Midbrain (tissue), 1 donor: Measurements from ENCODE around the gene SUPT6H.
"Not testable (repeated sequence)": the region's sequence is repeated elsewhere in the genome, so short reads cannot be mapped to it uniquely, and the experiment has no call there.

ENCODE experiments used
- DNase-seq: peaks from one replicate; lab custom pipeline; 2025; lab: John Stamatoyannopoulos, UW

The SUPT6H gene

DNA sequence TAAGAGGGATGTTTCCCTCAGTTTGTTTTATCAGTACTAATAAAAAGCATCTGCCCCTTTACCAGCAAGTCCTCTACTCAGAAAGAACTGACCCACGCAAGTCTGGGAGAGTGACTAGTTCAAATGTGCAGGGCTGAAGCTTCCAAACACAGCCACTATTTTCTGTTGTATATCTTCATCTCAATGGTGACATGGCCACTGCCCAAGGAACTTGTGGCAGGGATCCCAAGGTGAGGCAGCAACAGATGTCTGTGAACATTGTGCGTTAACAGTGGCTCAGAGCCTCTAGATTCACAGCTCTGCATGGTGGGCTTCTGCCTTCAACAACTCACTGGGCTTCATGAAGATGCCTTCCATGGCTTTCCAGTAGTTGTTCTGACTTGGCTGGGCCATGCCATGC, 13.3 kb upstream of the SUPT6H start:
- no peak for DNase-seq

DNA sequence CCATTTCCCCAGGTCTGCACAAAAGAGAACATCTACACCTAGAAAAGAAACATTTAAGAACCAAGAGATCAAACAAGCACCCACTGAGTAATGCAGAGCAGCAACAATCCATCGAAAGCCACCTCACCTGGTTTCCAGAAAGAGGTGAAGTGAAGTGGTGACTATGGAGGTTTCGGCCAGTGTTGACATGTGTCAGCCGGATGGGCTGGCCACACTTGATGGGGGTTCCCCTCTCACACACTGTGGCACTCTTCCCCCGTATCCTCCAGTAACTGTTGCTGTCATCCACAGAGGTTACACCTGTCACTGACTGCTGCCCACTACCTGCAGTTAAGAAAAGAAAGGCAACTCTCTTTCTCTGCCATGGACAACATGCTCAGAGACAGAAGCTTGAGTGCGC, 6.8 kb upstream of the SUPT6H start:
- no peak for DNase-seq

DNA sequence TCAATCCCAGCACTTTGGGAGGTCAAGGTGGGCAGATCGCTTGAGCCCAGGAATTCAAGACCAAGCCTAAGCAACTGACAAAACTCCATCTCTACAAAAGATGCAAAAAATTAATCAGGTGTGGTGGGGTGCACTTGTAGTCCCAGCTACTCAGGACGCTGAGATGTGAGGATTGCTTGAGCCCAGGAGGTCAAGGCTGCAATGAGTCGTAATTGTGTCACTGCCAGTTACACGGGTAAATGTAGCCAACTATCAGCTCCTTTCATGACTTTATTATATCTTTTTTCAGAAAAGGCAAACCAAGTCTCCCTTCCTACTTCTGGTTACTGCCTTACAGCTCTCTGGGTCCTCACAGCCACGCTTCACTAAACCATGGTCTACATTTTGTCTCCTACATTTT, 4.2 kb upstream of the SUPT6H start:
- no peak for DNase-seq

DNA sequence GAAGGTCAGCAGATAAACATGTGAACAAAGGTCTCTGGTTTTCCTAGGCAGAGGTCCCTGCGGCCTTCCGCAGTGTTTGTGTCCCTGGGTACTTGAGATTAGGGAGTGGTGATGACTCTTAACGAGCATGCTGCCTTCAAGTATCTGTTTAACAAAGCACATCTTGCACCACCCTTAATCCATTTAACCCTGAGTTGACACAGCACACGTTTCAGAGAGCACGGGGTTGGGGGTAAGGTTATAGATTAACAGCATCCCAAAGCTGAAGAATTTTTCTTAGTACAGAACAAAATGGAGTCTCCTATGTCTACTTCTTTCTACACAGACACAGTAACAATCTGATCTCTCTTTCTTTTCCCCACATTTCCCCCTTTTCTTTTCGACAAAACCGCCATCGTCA, 3.7 kb upstream of the SUPT6H start:
- not testable (repeated sequence) for DNase-seq

DNA sequence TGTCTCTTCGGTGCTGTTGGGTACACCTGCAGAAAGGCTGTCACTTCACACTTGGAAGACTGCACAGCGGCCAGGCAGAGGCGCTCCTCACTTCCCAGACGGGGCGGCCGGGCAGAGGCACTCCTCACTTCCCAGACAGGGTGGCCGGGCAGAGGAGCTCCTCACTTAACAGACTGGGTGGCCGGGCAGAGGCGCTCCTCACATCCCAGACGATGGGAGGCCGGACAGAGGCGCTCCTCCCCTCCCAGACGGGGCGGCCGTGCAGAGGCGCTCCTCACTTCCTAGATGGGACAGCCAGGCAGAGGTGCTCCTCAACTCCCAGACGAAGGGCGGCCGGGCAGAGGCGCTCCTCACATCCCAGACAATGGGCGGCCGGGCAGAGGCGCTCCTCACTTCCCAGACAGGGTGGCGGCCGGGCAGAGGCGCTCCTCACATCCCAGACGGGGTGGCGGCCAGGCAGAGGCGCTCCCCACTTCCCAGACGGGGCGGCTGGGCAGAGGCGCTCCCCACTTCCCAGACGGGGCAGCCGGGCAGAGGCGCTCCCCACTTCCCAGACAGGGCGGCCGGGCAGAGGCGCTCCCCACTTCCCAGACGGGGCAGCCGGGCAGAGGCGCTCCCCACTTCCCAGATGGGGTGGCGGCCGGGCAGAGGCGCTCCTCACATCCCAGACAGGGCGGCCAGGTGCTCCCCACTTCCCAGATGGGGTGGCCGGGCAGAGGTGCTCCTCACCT, 3.1 kb upstream of the SUPT6H start:
- not testable (repeated sequence) for DNase-seq

DNA sequence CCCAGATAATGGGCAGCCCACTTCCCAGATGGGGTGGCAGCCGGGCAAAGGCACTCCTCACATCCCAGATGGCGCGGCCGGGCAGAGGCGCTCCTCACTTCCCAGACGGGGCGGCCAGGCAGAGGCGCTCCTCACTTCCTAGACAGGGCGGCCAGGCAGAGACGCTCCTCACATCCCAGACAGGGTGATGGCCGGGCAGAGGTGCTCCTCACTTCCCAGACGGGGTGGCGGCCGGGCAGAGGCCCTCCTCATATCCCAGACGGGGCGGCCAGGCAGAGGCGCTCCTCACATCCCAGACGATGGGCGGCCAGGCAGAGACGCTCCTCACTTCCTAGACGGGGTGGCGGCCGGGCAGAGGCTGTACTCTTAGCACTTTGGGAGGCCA, 2.5 kb upstream of the SUPT6H start:
- not testable (repeated sequence) for DNase-seq

DNA sequence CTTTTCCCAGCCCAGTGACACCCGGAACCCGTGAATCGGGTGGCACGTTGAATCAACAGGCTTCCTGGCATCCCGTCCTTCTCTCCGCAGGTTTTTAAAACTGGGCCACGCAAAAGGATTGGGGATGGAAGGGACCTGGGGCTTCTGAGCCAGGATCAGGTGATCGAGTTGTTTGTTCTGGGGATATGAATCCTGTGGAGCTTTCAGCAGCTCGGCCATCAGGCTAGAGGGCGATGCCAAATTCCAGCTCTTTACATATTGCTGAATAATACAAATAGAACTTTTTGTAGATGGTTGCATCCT, 473 bp downstream of the SUPT6H start:
- DNase-seq = no peak

DNA sequence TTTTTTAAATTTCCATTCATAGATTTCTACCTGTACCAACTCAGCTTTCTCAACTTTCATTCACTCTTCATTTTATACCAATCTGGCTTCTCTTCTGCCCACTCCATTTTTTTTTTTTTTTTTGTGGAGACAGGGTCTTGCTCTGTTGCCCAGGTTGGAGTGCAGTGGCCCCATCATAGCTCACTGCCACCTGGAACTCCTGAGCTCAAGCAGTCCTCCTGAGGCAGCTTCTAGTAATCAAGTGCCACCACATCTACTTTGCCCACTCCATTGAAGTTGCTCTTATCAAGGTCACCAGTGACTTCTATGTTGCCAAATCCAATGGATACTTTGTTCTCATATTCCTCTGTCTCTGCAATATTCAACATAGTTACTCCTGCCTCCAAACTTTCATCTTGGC, 1.7 kb downstream of the SUPT6H start:
- DNase-seq = no peak

DNA sequence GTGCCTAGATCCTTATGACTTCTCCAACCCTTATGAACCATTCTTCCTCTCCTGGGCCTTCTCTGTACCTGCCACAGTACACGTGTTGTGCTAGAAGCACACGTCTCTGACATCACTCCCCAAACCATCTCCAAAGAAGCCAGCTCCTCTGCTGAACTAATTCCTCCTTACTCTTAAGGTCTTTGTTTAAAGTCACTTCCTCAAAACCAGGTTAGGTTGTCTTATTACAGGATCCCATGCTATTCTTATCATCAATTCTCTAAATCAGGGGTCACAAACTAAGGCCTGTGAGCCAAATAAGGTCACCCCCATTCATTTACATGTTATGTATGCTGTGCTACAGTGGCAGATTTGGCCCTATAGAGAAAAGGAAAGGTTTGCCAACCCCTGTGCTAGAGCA, 4.0 kb downstream of the SUPT6H start:
- DNase-seq = no peak

DNA sequence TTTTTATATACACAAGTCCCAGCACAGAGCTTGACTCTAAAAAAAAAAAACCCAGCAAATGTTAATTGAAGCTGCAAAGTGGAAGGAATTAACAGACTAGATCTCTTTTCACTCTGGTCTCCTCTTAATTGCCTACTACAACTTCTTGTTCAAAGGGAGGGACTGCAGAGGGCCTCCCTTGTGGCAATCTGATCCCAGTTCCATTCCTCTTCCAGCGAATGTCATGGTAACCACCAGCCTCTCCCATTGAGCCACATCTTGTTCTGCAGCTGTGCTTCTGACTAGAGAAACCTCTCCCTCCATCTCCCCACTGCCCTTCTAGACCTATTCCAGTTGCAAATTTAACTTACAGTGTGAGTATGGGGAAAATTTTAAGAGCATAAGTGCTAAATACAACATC, 5.9 kb downstream of the SUPT6H start:
- DNase-seq = no peak

DNA sequence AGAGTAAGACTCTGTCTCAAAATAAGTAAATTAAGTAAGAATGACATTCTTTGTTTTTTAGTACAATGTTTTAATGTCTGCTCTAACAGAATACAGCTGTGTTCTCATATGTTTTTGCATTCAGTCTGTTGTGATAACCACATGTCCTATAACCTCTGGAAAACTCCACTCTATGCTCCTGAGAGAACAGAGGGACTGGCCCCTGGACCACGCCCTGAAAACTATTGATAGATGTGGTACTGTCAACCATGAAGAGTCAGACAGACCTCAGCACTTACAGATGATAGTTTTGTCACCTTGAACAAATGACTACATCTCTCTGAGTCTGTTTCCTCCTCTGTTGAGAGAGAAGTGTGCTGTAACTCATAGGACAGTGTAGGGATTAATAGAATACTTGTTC, 7.9 kb downstream of the SUPT6H start:
- DNase-seq = no peak

DNA sequence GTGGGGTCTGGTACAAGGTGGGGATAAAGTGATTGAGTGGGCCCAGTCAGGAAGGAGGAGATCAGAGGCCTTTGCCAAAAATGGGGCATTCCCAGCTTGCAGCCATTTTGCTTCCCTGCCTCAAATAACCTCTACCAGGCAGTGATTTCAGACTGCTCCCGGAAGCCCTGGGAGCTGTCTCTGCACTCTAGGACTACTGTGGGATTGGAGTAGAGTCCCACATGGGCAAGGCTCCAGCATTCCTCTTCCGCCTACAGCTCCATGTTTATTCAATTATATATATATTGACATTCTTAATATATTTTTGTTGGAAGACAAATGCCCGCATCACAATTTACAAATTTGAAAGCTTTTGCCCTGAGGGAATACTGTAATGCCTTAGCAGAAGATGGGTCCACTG, 13.5 kb downstream of the SUPT6H start:
- no peak for DNase-seq

DNA sequence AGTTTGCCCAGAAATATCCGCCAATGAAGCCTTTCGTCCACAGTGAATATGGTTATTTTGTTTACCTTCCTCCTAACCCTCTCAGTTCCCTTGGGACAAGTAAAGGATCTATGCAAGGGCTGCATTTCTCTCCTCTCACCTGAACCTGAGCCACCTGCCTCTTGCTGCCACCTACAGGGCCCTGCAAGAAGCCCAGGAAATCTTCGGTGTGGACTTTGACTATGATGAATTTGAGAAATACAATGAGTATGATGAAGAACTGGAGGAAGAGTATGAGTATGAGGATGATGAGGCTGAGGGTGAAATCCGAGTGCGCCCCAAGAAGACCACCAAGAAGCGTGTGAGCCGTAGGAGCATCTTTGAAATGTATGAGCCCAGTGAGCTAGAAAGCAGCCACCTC, 14.0 kb downstream of the SUPT6H start:
- DNase-seq = no peak

DNA sequence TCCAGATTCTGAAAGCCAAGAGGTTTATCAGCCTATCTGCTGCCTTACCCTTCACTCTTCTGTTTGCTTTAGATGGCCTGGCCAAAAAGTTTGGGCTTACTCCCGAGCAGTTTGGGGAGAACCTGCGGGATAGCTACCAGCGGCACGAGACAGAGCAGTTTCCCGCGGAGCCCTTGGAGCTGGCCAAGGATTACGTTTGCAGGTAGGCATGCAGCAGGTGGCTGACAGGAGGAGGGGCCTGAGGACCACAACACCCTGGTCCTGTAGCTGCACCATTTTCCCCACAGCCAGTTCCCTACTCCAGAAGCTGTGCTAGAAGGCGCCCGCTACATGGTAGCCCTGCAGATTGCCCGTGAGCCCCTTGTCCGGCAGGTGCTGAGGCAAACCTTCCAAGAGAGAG, 20.6 kb downstream of the SUPT6H start:
- DNase-seq = no peak

DNA sequence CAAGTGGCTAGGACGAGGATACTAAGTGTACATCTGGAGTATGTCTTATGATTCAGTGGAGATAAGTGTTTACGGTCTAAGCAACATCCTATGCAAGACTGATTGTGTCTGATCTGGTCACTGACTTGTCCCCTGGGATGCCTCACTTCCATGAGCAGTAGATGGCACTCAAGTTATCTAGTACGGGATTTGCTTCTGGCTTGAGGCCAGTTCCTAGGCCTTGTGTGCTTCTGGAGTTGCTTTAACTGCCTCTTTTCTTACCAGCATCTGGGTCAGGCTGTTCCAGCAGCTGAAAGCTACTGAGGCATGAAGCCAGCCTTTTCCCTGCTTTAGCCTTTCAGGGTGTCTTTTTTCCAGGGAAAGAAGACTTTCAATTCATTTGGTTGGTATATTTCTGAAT, 23.0 kb downstream of the SUPT6H start:
- peak; percentile 91 for DNase-seq

DNA sequence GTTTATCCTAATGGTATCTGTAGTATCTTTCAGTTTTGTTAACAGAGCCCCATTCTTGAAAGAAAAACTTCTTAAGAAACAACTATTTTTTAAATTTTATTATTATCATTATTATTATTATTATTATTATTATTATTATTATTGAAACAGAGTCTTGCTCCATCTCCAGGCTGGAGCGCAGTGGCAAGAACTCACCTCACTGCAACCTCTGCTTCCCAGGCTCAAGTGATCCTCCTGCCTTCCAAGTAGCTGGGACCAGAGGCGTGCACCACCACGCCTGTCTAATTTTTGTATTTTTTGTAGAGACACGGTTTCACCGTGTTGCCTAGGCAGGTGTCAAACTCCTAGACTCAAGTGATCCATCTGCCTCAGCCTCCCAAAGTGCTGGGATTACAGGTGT, 23.4 kb downstream of the SUPT6H start:
- no peak for DNase-seq

DNA sequence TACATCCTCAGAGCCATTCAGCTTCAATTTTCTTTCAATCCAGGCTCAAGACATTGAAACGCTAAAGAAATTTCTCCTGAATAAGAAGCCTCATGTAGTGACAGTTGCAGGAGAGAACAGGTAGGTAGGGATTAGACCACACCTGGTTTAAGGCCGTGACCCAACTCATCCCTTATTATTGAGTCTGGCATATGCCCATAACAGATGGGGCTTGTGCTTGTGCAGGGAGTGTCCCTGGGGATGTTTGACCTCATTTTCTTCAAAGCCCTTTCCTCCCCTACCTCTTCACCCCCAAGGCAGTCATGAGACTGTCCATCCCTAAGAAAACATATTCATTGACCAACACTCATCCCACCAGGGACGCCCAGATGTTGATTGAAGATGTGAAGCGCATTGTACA, 24.3 kb downstream of the SUPT6H start:
- DNase-seq = no peak

DNA sequence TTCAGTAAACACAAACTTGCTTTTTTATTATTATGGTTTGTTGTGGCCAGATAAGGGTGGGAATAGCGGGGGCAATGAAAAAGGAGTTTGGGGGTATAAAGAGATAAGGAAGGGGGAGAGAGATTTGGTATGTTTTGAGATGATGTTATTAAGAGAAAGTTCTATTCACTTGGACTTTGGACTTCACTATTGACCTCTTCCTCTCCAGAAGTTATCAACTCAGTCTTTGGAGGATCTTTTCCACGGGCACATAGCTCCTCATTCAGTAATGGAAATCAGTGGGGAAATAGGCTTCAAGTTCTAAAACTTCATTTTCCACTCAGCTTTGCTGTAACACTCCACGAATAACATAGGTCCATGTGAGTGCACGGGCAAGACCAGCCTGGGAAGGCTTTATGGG, 26.5 kb downstream of the SUPT6H start:
- no peak for DNase-seq

DNA sequence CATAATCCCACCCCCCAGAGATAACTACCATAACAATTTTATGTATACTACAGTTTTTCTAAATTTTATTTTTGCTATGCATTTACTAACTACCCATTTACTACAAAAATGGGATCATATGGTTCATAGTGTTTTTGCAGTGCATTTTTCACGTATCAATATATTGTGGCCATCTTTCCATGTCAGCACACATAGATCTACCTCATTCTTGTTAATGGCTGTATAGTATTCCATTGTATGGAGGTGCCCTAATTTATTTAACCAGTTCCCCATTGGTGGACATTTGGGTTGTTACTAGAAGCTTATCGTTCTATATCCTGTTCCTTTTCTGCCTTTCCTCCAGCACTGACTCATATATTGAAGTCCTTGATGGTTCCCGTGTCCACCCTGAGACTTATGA, 27.0 kb downstream of the SUPT6H start:
- DNase-seq = no peak

DNA sequence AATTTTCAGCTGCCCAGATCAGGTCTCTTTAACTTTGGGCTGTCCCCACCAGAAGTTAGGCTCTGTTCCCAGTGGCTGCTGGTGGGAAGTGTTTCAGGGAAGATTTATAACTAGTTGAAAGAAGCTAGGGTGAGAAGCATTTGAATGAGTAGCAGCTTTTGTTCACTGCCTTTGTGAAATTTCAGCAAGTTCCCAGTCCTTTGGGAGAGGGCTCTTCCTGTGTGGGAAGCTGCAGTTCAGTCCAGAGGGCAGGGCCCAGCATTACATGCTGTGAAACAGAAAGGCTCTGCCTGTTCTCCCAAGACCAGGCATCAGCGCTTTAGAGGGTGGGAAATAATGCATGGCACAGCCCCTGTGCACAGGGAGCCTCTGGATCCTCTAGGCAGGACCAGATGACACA, 31.9 kb downstream of the SUPT6H start:
- peak; percentile 34 for DNase-seq

DNA sequence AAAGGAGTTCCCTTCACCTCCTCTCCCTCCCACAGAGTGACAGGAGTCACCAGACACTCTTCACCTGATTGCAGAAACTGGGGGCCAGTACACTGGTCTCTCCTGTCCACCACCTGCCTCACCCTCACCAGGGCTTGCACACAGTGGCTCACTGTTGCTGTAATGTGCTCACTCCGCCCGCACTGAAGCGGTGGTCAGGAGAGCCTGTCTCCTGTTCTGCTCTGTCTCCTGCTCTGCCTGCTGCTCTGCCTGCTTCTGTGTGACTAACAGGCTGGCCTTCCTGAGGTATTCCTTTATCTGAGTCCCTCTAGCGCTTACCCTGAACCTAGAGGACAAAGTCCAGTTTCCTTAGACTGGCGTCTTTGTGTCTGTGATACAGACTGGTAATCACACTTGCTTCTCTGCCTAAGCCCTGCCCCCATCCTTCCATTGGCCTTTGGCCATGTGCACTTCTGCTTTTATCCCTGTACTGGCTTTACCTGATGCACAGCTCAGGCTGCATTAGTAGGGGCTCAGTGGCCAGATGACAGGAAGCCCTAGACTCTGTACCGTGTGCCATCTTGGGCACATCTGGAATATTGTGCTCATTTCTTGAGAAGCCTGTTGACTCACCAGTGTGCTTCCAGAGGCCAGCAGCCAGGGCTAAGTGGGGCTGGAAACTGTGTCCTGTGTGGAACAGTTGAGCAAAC, 36.4 kb downstream of the SUPT6H start:
- no peak for DNase-seq

DNA sequence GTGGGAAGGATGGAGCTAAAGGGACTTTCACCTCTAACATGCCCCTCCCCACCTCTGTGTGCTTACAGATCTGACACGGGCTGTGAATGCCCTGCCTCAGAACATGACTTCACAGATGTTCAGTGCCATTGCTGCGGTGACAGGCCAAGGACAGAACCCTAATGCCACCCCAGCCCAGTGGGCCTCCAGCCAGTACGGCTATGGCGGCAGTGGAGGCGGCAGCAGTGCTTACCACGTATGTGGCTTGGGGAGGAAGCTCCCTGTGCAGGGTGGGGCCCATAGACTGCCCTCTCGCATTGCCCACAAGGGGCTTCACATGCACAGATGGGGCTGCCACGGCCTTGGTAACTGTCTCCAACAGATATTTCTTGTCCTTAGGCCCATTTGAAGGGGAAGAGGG, 38.3 kb downstream of the SUPT6H start:
- DNase-seq = no peak

DNA sequence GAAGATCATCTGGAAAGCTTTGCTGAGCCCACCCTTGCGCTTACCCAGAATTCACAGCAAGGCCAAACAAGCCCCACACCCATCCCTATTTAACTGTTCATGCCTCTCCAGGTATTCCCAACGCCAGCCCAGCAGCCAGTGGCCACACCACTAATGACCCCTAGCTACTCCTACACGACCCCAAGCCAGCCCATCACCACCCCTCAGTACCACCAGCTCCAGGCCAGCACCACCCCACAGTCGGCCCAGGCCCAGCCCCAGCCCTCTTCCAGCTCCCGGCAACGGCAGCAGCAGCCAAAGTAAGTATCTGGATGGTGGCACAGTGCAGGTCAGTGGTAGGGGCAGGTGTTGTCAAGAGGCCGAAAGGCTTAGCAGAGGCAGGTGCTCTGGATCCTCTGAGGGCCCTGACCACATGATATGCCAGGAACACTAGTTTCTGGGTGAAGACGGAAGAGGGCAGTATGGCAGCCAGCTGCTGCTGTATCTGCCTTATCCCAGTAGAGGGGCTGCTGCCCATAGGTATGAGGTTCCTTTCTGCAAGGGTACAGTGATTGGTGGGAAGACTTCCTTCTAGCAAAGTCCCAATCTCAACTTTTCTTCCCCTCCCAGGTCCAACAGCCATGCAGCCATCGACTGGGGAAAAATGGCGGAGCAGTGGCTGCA, 39.0 kb downstream of the SUPT6H start:
- no peak for DNase-seq
